GM06990 (cell line): ENCODE results near the gene GNG7.
"Not testable (repeated sequence)": the region's sequence is repeated elsewhere in the genome, so short reads cannot be mapped to it uniquely, and the experiment has no call there.

Source experiments
- DNase-seq: peaks from one replicate; pipeline ENCODE4 v3.0.0-alpha.2; 2011; ENCODE audit not compliant: insufficient read length; ENCODE audit errors: extremely low read depth
- H3K27me3 ChIP-seq: replicated peaks from 2 replicates; pipeline ENCODE4 v1.6.0; 2011; ENCODE audit warnings: low read length; ENCODE audit not compliant: control insufficient read depth, insufficient read depth
- H3K36me3 ChIP-seq: 2 replicates; pipeline ENCODE4 v1.5.1; 2011; ENCODE audit warnings: low read length; ENCODE audit not compliant: control insufficient read depth, insufficient read depth
- H3K4me3 ChIP-seq: replicated peaks from 2 replicates; pipeline ENCODE4 v1.5.1; 2011; ENCODE audit warnings: low read depth, mild to moderate bottlenecking, control low read depth, low read length
- CTCF ChIP-seq: IDR thresholded peaks from 2 replicates; pipeline ENCODE4 v1.5.1; 2011; ENCODE audit warnings: low read length, control low read depth, mild to moderate bottlenecking, inconsistent platforms; ENCODE audit not compliant: insufficient read depth, poor library complexity, severe bottlenecking

The GNG7 gene

GRCh38 chr19:2494084-2494446 is 208.4 kb downstream of the GNG7 start:
- TF ChIP-seq CTCF: no peak
- no peak for DNase-seq
- Histone ChIP-seq H3K36me3 (no peaks in the 10 kb centered on the region), H3K4me3 (no peak overlapping the region; the same call in 1 of the 2 replicates), H3K27me3 (no peaks in the 10 kb centered on the region; the same call in 1 of the 2 replicates)

GRCh38 chr19:2493448-2493847 is 209.0 kb downstream of the GNG7 start:
- DNase-seq, H3K4me3 ChIP-seq, H3K27me3 ChIP-seq, H3K36me3 ChIP-seq: not testable (repeated sequence)

GRCh38 chr19:2492870-2493269 is 209.6 kb downstream of the GNG7 start:
- Histone ChIP-seq H3K27me3 (no peaks in the 10 kb centered on the region; the same call in 1 of the 2 replicates), H3K4me3 (no peak overlapping the region), H3K36me3 (no peaks in the 10 kb centered on the region)
- no peak for TF ChIP-seq CTCF
- DNase-seq: no peak

- peak; percentile 66 for DNase-seq
- no peaks in the 10 kb centered on the region; the same call in 1 of the 2 replicates for H3K27me3 ChIP-seq
- TF ChIP-seq CTCF: no peak
- no peaks in the 10 kb centered on the region for H3K36me3 ChIP-seq
- H3K4me3 ChIP-seq: no peak overlapping the region
These were observed 211.2 kb downstream of the GNG7 start for GRCh38 chr19:2491130-2491801.

GRCh38 chr19:2490659-2491058 is 211.8 kb downstream of the GNG7 start:
- H3K27me3 ChIP-seq: no peaks in the 10 kb centered on the region; the same call in 1 of the 2 replicates
- no peak for DNase-seq
- TF ChIP-seq CTCF: no peak
- no peak overlapping the region for H3K4me3 ChIP-seq
- no peaks in the 10 kb centered on the region for H3K36me3 ChIP-seq

- DNase-seq: no peak
- Histone ChIP-seq H3K36me3 (no peaks in the 10 kb centered on the region), H3K27me3 (no peaks in the 10 kb centered on the region; the same call in 1 of the 2 replicates), H3K4me3 (peak overlapping the region; percentile 10; the same call in 1 of the 2 replicates)
- no peak for TF ChIP-seq CTCF
These were observed 213.4 kb downstream of the GNG7 start for GRCh38 chr19:2488942-2489731.
